GM18520 (cell line): ENCODE measurements around the gene LIPT2.
A peak's percentile ranks its signal among the peaks of the same experiment; 100 is the strongest.
"Not testable (repeated sequence)": the region's sequence is repeated elsewhere in the genome, so short reads cannot be mapped to it uniquely, and the experiment has no call there.

ENCODE experiments used
- ATAC-seq: cut with Tn5 transposase; IDR thresholded peaks from one replicate; pipeline ENCODE4 v1.9.1; 2021; ENCODE audit not compliant: unreplicated experiment

Gene LIPT2

DNA sequence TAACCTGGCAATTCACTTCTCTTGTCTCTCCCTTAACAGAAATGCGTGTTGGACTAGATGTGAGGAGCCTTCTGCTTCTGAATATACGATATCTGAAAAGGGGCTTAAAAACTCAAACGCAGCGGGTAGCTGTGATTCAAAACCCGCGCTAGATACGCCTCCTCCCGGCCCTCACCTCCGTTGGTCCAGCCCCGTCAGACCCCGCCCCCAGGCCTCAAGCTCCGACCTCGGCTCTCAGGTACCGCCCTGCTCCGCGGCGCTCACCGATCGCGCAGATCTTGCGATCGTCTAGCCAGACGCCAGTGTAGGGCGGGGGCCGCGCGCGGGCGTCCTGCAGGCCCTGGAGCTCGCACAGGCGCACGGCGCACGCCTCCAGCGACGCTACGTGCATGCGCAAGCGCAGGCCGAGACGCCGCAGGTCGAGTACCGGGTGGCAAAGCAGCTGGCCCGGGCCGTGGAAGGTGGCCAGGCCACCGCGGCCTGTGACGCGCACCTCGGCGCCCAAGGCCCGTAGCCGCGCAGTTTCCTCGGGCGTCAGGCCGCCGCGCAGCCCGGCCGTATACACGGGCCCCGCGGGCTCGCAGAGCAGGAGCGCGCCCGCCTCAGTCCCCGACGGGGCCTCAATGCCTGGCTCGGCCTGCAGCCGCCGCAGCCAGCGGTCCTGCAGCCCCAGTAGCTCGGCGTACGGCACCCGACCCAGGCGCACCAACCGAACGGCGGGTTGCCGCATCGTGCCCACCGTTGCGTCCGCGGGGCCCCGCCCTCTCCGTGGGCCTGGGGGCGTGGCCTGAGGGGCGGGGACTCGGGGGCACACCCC lies at the start of gene LIPT2:
Gene LIPT2, minus strand, starts transcription at position 751 of the 817 bp plus-strand sequence. Its CDS starts 21 bp downstream, at position 730.
- ATAC-seq, result peak; percentile 94

GRCh38 chr11:74541466-74541865 lies 47.9 kb upstream of the LIPT2 start:
- no peak for ATAC-seq

GRCh38 chr11:74540270-74540669 lies 46.7 kb upstream of the LIPT2 start:
- ATAC-seq, result no peak

GRCh38 chr11:74538680-74539079 lies 45.2 kb upstream of the LIPT2 start:
- no peak for ATAC-seq

DNA sequence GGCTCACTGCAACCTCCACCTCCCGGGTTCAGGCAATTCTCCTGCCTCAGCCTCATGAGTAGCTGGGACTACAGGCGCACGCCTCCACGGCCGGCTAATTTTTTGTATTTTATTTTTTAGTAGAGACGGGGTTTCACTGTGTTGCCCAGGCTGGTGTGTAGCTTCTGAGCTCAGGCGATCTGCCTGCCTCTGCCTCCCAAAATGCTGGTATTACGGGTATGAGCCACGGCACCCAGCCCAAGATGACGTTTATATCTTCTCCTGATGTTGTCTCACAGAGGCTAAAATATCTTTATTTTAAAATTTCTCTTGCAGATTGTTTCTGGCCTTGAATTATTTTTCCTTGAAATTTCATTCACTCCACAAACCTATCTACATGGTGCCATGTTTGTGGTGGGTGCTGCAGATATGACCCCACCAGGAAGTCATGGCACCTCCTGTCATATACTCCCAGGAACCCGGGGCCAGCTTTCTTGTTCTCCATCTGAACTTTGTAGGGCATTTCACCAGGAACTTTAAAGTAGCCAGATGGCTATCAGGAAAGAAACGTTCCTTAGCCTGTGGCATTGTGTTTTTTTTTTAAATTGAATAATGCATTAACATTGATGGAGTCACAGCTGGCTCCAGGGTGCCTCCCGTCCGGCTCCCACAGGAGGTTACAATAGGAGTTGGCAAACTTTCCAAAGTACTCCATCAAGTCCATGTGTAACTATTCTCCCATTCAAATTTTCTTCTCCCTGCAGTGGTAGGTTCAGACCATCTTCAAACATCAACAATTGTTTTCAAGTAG lies 42.0 kb upstream of the LIPT2 start:
- no peak for ATAC-seq

DNA sequence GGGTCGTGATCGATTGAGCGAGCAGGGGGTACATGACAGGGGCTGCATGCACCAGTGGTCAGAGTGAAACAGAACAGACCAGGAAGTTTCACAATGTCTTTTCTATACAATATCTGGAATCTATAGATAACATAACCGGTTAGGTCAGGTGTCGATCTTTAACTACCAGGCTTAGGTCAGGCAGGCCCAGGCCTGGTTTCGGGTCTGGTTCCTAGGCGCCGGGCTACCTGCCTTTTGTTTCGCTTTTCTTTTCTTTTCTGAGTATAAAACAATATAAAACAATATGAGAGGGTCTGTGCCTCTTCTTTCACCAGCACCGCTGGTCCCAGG lies 41.4 kb upstream of the LIPT2 start:
- ATAC-seq, result not testable (repeated sequence)

DNA sequence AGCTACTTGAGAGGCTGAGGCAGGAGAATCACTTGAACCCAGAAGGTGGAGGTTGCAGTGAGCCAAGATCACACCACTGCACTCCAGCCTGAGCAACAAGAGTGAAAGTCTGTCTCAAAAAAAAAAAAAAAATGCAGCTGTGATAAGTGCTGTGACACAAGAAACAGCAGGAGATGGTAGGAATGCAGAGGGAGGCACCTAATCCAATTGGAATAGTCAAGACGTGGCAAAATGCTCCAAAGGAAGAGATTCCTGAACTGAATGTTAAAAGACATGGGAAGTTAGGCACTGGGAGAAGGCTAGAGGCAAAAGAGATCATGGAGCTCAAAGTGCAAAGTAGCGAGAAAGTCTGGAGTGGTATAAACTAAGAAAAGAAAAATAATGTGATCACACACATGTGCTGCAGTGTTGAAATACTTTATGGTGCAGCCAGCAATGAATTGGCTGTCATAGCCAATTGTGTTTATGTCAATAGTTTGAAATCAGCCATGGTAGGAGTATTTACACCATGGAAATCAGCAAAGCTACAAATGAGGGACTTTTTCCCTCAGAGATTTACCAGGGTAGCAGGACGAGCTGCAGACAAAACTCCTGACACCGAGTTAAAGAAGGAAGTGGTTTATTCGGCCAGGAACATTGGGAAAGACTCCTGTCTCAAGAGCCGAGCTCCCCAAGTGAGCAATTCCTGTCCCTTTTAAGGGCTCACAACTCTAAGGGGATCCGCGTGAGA lies 40.9 kb upstream of the LIPT2 start:
- no peak for ATAC-seq

GRCh38 chr11:74533421-74533820 lies 39.9 kb upstream of the LIPT2 start:
- ATAC-seq, result no peak

DNA sequence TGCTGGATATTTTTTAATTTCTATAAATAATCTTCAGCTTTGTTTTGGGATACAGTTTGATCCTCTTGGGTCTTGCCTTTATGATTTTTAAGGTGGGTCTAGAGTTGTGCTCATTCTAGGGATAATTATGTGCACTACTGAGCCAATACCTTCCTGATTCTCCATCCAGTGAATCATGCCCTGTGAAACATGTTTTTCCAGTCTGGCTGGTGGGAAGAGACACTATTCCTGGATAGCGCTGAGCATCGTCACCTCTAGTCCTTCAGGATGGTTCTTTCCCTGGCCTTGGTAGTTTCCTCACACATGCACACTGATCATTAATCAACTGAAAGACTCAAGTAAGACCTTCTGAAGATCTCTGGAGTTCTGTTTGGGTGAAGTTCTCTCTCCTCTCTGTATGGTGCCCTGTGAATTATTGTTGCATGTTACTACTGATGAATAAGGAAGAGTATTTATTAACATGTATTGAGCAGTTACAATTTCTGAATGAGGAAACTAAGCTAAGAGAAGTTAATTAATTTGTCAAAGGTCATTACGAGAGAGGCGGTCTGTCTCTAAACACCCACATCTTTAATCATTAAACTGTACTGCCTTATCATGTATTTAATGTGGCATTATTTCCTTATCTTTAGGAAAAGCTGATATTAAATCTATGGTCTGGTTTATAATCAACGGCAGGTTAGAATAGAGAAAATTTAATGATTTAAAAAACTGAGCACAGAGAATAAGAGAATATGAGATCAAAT lies 39.1 kb upstream of the LIPT2 start:
- no peak for ATAC-seq

DNA sequence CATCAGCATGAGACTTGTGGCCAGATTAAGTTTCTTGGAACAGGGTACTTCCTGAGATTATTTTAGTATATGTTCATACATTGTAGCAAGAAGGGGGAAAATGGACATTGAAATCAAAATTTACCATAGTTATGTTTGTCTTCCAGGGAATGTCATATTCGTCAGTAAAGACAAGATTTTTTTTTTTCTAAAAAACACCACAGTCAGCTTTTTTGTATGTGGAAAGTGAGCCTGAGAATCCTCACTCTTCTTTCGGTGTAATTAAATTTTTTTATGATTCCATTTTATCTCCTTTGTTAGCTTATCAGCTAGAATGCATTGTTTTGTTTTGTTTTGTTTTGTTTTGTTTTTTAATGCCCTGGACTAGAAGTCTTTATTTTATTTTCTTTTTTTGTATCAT lies 31.5 kb upstream of the LIPT2 start:
- ATAC-seq, result no peak

- no peak for ATAC-seq
These were observed 31.0 kb upstream of the LIPT2 start for GRCh38 chr11:74524501-74524900.

GRCh38 chr11:74522776-74523175 lies 29.3 kb upstream of the LIPT2 start:
- no peak for ATAC-seq

DNA sequence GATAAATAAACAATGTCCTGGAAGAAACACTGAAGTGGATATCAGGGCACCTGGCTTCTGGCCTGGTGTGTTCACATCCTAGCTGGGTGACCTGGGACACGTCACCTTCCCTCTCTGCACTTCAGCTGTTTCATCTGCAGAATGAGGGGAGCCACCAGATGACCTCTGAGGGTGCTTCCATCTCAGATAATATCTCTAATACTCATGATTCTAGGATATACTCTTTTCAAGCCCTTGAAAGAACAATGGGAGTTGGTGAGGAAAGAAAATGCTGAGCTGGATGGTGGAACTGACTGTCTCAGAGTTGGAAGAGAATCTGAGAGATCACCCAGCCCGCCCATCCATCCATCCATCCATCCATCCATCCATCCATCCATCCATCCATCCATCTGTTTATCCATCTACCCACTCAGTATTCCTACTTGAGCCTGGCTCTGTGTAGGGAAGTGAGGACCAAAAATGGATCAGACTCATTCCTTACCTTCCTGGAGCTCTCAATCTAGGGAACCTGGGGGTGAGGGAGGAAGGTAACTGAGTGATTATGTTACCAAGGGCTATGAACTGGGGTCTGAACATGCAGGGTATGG lies 28.2 kb upstream of the LIPT2 start:
- no peak for ATAC-seq

DNA sequence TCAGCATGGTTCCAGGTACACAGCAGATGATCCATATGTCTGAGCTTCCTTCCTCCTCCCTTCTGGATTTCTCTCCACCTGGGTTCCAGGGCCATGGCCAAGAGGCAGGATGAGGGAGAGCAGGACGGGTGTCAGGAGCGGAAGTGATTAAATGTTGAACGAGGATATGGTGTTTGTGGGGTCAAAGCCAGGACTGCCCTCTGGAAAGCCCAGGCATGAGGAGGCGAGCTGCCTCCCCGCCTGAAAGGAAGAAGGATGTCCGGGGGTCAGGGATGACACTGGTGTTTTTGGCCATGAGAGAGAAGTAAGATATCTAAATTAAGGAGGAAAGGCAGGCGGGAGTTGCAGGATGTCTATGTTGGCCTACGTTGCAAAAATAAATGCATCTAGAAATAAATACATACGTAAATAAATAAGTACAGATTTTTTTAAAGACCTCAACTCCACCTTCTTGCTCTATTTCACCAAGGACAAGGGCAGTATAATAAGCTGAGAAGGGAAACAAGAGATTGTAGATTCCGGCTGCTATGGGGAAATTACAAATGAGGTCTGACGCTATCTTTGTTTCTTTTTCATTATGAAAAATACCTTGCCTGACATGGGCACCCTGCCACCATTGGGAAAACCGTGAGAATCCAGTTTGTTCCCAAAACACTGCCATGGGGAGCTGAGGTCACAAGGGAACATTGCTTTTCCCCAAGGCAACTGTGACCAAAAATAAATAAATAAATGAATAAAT lies 27.6 kb upstream of the LIPT2 start:
- no peak for ATAC-seq

DNA sequence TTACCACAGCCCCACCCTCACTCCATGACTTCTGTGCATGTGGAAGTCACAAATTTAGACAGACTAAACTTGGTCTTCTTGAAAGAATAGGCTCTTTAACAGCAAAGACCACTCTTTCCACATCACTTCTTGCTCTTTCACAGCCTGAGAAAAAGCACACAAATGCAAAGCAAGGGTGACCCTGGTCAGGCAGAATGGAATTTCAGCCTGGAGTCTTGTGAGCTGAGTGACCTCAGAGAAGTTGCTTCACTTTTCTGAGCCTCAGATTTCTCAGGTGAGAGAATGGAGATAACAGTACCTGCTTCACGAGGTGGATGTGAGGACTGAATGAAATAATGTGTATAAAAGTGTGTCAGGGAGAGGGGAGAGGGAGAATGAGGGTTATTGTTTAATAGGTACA lies 26.8 kb upstream of the LIPT2 start:
- no peak for ATAC-seq

- no peak for ATAC-seq
These were observed 26.2 kb upstream of the LIPT2 start for GRCh38 chr11:74519710-74520109.

DNA sequence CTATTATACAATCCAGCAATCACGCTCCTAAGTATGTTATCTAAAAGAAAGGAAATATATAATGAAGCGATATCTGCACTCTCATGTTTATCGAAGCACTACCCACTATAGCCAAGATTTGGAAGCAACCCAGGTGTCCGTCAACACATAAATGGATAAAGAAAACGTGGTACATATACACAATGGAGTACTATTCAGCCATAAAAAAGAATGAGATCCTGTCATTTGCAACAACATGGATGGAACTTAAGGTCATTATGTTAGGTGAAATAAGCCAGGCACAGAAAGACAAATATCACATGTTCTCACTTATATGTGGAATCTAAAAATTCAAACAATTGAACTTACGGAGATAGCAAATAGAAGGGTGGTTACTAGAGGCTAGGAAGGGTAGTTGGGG lies 24.1 kb upstream of the LIPT2 start:
- ATAC-seq, result not testable (repeated sequence)

GRCh38 chr11:74507582-74507981 lies 14.1 kb upstream of the LIPT2 start:
- no peak for ATAC-seq

- no peak for ATAC-seq
These were observed 13.3 kb upstream of the LIPT2 start for GRCh38 chr11:74506823-74507222.

- ATAC-seq, result no peak
These were observed 12.4 kb upstream of the LIPT2 start for GRCh38 chr11:74505911-74506310.
